Fibroblast of mammary gland (primary cell): ENCODE measurements around the gene OR4N5.
"Not testable (repeated sequence)": the region's sequence is repeated elsewhere in the genome, so short reads cannot be mapped to it uniquely, and the experiment has no call there.

Experiments
- DNase-seq: peaks from one replicate; pipeline ENCODE4 v3.0.0-alpha.2; 2010; ENCODE audit warnings: low read depth
- H3K4me3 ChIP-seq: 2 replicates; pipeline ENCODE4 v1.5.1; 2011; ENCODE audit warnings: low read depth, mild to moderate bottlenecking, low read length, moderate library complexity; ENCODE audit not compliant: control insufficient read depth
- TF ChIP-seq, protein P1 (sequence below): conservative IDR thresholded peaks from 2 replicates; pipeline ENCODE4 v1.5.1; 2011; ENCODE audit warnings: low read depth, low read length, inconsistent platforms; ENCODE audit not compliant: control insufficient read depth, insufficient read depth

The OR4N5 gene

DNA sequence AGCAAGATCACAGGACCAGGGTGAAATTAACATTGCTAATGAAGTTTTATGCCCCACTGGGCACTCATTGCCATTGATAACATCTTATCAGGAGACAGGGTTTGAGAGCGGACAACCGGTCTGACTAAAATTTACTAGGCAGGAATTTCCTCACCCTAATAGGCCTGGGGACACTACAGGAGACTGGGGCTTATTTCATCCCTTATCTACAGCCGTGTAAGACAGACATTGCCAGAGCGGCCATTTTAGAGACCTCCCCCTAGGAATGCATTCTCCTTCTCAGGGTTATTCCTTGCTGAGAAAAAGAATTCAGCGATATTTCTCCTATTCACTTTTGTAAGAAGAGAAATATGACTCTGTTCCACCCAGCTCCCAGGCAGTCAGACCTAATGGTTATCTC lies 19.8 kb upstream of the OR4N5 start:
- TF ChIP-seq, protein P1, sequence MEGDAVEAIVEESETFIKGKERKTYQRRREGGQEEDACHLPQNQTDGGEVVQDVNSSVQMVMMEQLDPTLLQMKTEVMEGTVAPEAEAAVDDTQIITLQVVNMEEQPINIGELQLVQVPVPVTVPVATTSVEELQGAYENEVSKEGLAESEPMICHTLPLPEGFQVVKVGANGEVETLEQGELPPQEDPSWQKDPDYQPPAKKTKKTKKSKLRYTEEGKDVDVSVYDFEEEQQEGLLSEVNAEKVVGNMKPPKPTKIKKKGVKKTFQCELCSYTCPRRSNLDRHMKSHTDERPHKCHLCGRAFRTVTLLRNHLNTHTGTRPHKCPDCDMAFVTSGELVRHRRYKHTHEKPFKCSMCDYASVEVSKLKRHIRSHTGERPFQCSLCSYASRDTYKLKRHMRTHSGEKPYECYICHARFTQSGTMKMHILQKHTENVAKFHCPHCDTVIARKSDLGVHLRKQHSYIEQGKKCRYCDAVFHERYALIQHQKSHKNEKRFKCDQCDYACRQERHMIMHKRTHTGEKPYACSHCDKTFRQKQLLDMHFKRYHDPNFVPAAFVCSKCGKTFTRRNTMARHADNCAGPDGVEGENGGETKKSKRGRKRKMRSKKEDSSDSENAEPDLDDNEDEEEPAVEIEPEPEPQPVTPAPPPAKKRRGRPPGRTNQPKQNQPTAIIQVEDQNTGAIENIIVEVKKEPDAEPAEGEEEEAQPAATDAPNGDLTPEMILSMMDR, result no peak
- DNase-seq, result no peak
- H3K4me3 ChIP-seq, result no peak overlapping the region

DNA sequence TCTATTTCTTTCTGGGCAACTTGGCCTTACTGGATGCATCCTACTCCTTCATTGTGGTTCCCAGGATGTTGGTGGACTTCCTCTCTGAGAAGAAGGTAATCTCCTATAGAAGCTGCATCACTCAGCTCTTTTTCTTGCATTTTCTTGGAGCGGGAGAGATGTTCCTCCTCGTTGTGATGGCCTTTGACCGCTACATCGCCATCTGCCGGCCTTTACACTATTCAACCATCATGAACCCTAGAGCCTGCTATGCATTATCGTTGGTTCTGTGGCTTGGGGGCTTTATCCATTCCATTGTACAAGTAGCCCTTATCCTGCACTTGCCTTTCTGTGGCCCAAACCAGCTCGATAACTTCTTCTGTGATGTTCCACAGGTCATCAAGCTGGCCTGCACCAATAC lies 5.3 kb downstream of the OR4N5 start:
- TF ChIP-seq, protein P1, result no peak
- DNase-seq, result no peak
- no peak overlapping the region for H3K4me3 ChIP-seq

- DNase-seq, result no peak
- TF ChIP-seq, protein P1, result no peak
- H3K4me3 ChIP-seq, result no peak overlapping the region
Observed at GRCh38 chr14:20144820-20145219, 6.2 kb downstream of the OR4N5 start.

DNA sequence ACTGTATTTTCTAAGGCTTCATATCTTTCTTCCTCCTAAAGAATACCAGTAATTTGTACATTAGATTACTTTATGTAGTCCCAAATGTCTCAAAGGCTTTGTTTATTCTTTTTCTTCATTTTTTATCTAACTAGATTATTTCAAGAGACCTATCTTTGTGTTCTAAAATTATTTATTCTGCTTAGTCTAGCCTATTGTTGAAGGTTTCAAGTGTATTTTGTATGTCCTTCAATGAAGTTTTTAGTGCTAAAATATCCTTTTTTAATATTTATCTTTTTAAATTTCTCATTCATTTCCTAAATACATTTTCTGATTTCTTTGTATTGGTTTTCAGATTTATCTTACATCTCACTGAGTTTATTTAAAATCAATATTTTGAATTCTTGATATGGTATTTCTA lies 25.8 kb downstream of the OR4N5 start:
- TF ChIP-seq, protein P1, result no peak
- no peak for DNase-seq
- no peak overlapping the region for H3K4me3 ChIP-seq

DNA sequence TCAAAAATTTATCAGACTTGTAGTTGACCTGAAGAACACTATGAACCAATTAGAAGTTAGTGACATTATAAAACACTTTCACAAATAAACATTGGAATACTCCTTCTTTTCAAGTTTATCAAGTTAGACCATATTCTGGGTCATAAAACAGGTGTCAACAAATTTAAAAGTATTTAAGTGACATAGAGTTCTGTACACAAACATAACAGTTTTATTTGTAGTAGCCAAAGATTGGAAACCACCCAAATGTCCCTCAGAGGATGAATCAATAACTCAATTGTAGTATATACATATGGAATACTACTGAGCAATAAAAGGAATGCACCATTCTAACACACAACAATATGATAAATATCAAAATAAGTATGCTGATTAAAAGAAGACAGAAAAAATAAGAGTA lies 28.5 kb downstream of the OR4N5 start:
- H3K4me3 ChIP-seq, result no peak overlapping the region
- TF ChIP-seq, protein P1, result no peak
- no peak for DNase-seq

DNA sequence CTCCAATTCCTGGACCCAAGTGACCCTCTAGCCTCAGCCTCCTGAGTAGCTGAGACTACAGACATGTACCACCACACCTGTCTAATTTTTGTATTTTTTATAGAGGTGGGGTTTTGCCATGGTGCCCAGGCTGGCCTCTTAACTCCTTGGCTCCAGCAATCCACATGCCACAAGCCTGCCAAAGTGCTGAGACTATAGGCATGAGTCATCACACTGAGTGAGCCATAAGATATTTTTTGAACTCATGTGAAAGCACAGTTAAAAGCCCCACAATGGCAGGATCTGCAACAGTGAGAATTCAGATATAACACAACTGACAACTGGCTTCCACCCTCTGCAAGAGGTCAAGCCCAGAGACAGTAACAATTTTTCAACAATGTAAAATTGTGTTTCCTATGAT lies 31.2 kb downstream of the OR4N5 start:
- H3K4me3 ChIP-seq, result not testable (repeated sequence)
- peak; percentile 8 for DNase-seq

DNA sequence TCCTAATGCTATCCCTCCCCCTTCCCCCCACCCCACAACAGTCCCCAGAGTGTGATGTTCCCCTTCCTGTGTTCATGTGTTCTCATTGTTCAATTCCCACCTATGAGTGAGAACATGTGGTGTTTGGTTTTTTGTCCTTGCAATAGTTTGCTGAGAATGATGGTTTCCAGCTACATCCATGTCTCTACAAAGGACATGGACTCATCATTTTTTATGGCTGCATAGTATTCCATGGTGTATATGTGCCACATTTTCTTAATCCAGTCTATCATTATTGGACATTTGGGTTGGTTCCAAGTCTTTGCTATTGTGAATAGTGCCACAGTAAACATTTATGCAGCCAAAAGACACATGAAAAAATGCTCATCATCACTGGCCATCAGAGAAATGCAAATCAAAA lies 35.6 kb downstream of the OR4N5 start:
- H3K4me3 ChIP-seq, DNase-seq: not testable (repeated sequence)

DNA sequence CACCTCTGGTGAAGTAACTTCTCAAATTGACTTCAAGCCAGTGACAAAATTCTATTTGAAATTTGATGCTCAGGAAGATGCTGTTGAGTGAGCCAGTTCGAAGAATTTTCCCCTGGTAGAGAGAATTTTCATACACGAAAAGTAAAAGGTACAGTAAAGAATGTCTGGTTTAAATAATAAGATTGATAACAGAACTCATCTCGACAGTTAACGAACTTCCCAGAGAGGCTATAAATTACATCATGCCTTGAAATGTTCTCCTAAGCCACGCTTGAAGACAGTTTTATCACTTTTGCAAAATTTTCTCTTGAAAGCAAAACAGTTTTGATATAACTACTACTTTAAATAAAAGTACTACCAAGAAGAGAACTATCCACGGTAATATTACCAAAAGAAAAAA lies 37.7 kb downstream of the OR4N5 start:
- TF ChIP-seq, protein P1, result no peak

More for the DNA sequence above, 37.7 kb downstream of the OR4N5 start:
- no peak for DNase-seq
- H3K4me3 ChIP-seq, result no peak overlapping the region
